ENCODE data around the gene CD74.
"Not testable (repeated sequence)": the region's sequence is repeated elsewhere in the genome, so short reads cannot be mapped to it uniquely, and the experiment has no call there.

CD74 gene

GRCh38 chr5:150428978-150429377, 16.3 kb upstream of the CD74 start:
- TF ChIP-seq ZFX (IDR thresholded peaks at IDR 0.05) (no peak), CTCF (conservative IDR thresholded peaks at IDR 0.05) (no peak)
- no peak overlapping the region for H3K27ac ChIP-seq

GRCh38 chr5:150428106-150428876, 15.6 kb upstream of the CD74 start:
- no peak overlapping the region for H3K27ac ChIP-seq
- TF ChIP-seq CTCF (conservative IDR thresholded peaks at IDR 0.05) (no peak), ZFX (IDR thresholded peaks at IDR 0.05) (no peak)

- not testable (repeated sequence) for H3K27ac ChIP-seq
Measured at GRCh38 chr5:150426165-150426564, 13.5 kb upstream of the CD74 start.

GRCh38 chr5:150422758-150423157, 10.0 kb upstream of the CD74 start:
- TF ChIP-seq CTCF (conservative IDR thresholded peaks at IDR 0.05), result no peak
- no peak for TF ChIP-seq ZFX (IDR thresholded peaks at IDR 0.05)

GRCh38 chr5:150422075-150422474, 9.4 kb upstream of the CD74 start:
- TF ChIP-seq ZFX (IDR thresholded peaks at IDR 0.05) (no peak), CTCF (conservative IDR thresholded peaks at IDR 0.05) (no peak)

More at GRCh38 chr5:150422758-150423157, 10.0 kb upstream of the CD74 start:
- H3K27ac ChIP-seq, result no peak overlapping the region

GRCh38 chr5:150419630-150420270, 7.0 kb upstream of the CD74 start:
- no peak overlapping the region for H3K27ac ChIP-seq
- no peak for TF ChIP-seq CTCF (conservative IDR thresholded peaks at IDR 0.05)
- no peak for TF ChIP-seq ZFX (IDR thresholded peaks at IDR 0.05)

More at GRCh38 chr5:150422075-150422474, 9.4 kb upstream of the CD74 start:
- no peak overlapping the region for H3K27ac ChIP-seq

- not testable (repeated sequence) for H3K27ac ChIP-seq
Measured at GRCh38 chr5:150413902-150414790, 1.4 kb upstream of the CD74 start.

Measured in C4-2B (cell line).